H1 (cell line): ENCODE measurements around the gene LSR. TPM values are rescaled to one million over a fixed set of nuclear protein-coding genes. Genes with fewer than 3 reads are reported as not detected.

Experiments used
- CTCF ChIA-PET: fragments of 300-600 bp; sonication (Branson Sonifier 250); formaldehyde crosslinking; loops from one replicate; lab custom pipeline; 2021; ENCODE audit not compliant: partially characterized antibody; lab: Charles Lee
- POLR2A ChIA-PET: fragments of 300-600 bp; sonication (Branson Sonifier 250); formaldehyde crosslinking; loops from one replicate; lab custom pipeline; 2021; ENCODE audit warnings: inconsistent platforms; ENCODE audit not compliant: partially characterized antibody; lab: Charles Lee
- DNase-seq, 2 experiments: peaks; one replicate each; pipeline versions ENCODE4 v3.0.0 to v3.0.0-alpha.2; 2010 to 2022; ENCODE audit warnings: low spot score in 2 of 2, low read depth in 1 of 2, mixed read lengths in 1 of 2
- FAIRE-seq: peaks from 2 replicates; lab custom pipeline; 2011; peaks lifted over from hg19 to GRCh38; lab: Jason Lieb, UNC
- H2AFZ ChIP-seq: 2 replicates; pipeline ENCODE4 v1.8.1; 2012; ENCODE audit warnings: low read length, inconsistent platforms
- H2AK5ac ChIP-seq: 2 replicates; pipeline ENCODE4 v1.6.1; 2013; ENCODE audit warnings: low read depth, low read length
- H2BK120ac ChIP-seq: replicated peaks from 2 replicates; pipeline ENCODE3; 2013; ENCODE audit warnings: low read depth, low read length, inconsistent platforms
- H2BK12ac ChIP-seq: 2 replicates; pipeline ENCODE4 v1.6.1; 2013; ENCODE audit warnings: low read depth, low read length
- H2BK15ac ChIP-seq: 2 replicates; pipeline ENCODE4 v1.6.1; 2013; ENCODE audit warnings: low read length
- H2BK20ac ChIP-seq: 2 replicates; pipeline ENCODE4 v1.6.1; 2013; ENCODE audit warnings: low read length
- H2BK5ac ChIP-seq: 2 replicates; pipeline ENCODE4 v1.6.1; 2013; ENCODE audit warnings: low read depth, low read length
- H3K14ac ChIP-seq: 2 replicates; pipeline ENCODE4 v1.6.1; 2013; ENCODE audit warnings: inconsistent platforms; ENCODE audit not compliant: insufficient read length
- H3K18ac ChIP-seq: 2 replicates; pipeline ENCODE4 v1.6.1; 2013; ENCODE audit warnings: low read length; ENCODE audit errors: extremely low read depth
- H3K23ac ChIP-seq: 2 replicates; pipeline ENCODE4 v1.6.1; 2013; ENCODE audit warnings: inconsistent platforms; ENCODE audit not compliant: insufficient read length
- H3K23me2 ChIP-seq: 2 replicates; pipeline ENCODE4 v1.6.1; 2013; ENCODE audit warnings: low read depth, low read length
- H3K27ac ChIP-seq: 2 replicates; pipeline ENCODE4 v1.6.1; 2011; ENCODE audit warnings: low read depth, low read length, inconsistent platforms
- H3K27me3 ChIP-seq, 4 experiments: replicated peaks in 1 of 4; 1 replicate in 1 of 4; 2 replicates in 3 of 4; pipeline versions ENCODE4 v1.6.1 to v1.8.1; 2011 to 2013; ENCODE audit warnings: low read length in 3 of 4, mild to moderate bottlenecking in 3 of 4, inconsistent platforms in 2 of 4, mixed read lengths in 2 of 4, moderate library complexity in 1 of 4; ENCODE audit not compliant: control insufficient read depth in 3 of 4, insufficient read depth in 3 of 4; ENCODE audit errors: extremely low read depth in 1 of 4
- H3K36me3 ChIP-seq, 4 experiments: 2 replicates each; pipeline versions ENCODE4 v1.6.1 to v1.8.1; 2011 to 2013; ENCODE audit warnings: mild to moderate bottlenecking in 4 of 4, low read length in 3 of 4, moderate library complexity in 2 of 4, control low read depth in 1 of 4, inconsistent platforms in 1 of 4; ENCODE audit not compliant: insufficient read depth in 4 of 4, control insufficient read depth in 2 of 4
- H3K4ac ChIP-seq: replicated peaks from 2 replicates; pipeline ENCODE3; 2013; ENCODE audit warnings: low read length, low read depth, mixed read lengths, inconsistent platforms; ENCODE audit not compliant: insufficient read length
- H3K4me1 ChIP-seq, 4 experiments: replicated peaks in 1 of 4; 1 replicate in 1 of 4; 2 replicates in 3 of 4; pipeline versions ENCODE4 v1.6.1 to v1.8.1; 2011 to 2013; ENCODE audit warnings: low read length in 3 of 4, inconsistent platforms in 2 of 4, mixed read lengths in 1 of 4; ENCODE audit not compliant: insufficient read depth in 4 of 4, control insufficient read depth in 3 of 4
- H3K4me2 ChIP-seq, 2 experiments: 2 replicates each; pipeline versions ENCODE4 v1.6.1 to v1.8.1; 2011 to 2013; ENCODE audit warnings: low read depth in 2 of 2, low read length in 2 of 2, control low read depth in 1 of 2, inconsistent platforms in 1 of 2, mild to moderate bottlenecking in 1 of 2; ENCODE audit not compliant: insufficient read depth in 1 of 2
- H3K4me3 ChIP-seq, 4 experiments: fragments of 200-600, 300-600 bp in 1 of 4; sonication (generic), shearing (Covaris generic), sonication (Bioruptor Twin) in 1 of 4; 2 replicates each; pipeline versions ENCODE4 v1.5.1 to v1.8.1; 2011 to 2016; ENCODE audit warnings: low read length in 4 of 4, low read depth in 3 of 4, control low read depth in 2 of 4, inconsistent platforms in 2 of 4, mild to moderate bottlenecking in 2 of 4, mixed read lengths in 1 of 4, moderate library complexity in 1 of 4; ENCODE audit not compliant: insufficient read depth in 2 of 4; ENCODE audit errors: extremely low read depth in 1 of 4
- H3K56ac ChIP-seq: replicated peaks from 2 replicates; pipeline ENCODE3; 2013; ENCODE audit warnings: low read depth, mild to moderate bottlenecking, mixed read lengths, low read length, inconsistent platforms; ENCODE audit not compliant: insufficient read length
- H3K79me1 ChIP-seq: 2 replicates; pipeline ENCODE4 v1.6.1; 2013; ENCODE audit warnings: low read depth, low read length, control low read depth
- H3K79me2 ChIP-seq, 2 experiments: 2 replicates each; pipeline versions ENCODE4 v1.6.1 to v1.8.1; 2012 to 2013; ENCODE audit warnings: low read length in 2 of 2, mild to moderate bottlenecking in 2 of 2, inconsistent platforms in 1 of 2; ENCODE audit not compliant: insufficient read depth in 2 of 2, control insufficient read depth in 1 of 2
- H3K9ac ChIP-seq, 4 experiments: replicated peaks in 1 of 4; 1 replicate in 1 of 4; 2 replicates in 3 of 4; pipeline versions ENCODE4 v1.6.1 to v1.8.1; 2011 to 2013; ENCODE audit warnings: low read depth in 3 of 4, low read length in 3 of 4, control low read depth in 2 of 4, mild to moderate bottlenecking in 2 of 4, moderate library complexity in 2 of 4, inconsistent platforms in 1 of 4; ENCODE audit errors: extremely low read depth in 1 of 4
- H3K9me3 ChIP-seq, 2 experiments: 2 replicates each; pipeline versions ENCODE4 v1.6.1 to v1.8.1; 2012 to 2013; ENCODE audit warnings: mild to moderate bottlenecking in 2 of 2, moderate library complexity in 2 of 2, control low read depth in 1 of 2, inconsistent platforms in 1 of 2, low read depth in 1 of 2, low read length in 1 of 2, mixed read lengths in 1 of 2; ENCODE audit not compliant: insufficient read depth in 2 of 2
- H4K20me1 ChIP-seq, 2 experiments: replicated peaks in 1 of 2; 2 replicates each; pipeline versions ENCODE3 to v1.8.1; 2011 to 2013; ENCODE audit warnings: inconsistent platforms in 2 of 2, low read length in 2 of 2, mild to moderate bottlenecking in 1 of 2; ENCODE audit not compliant: insufficient read depth in 2 of 2, control insufficient read depth in 1 of 2
- H4K5ac ChIP-seq: 2 replicates; pipeline ENCODE4 v1.6.1; 2013; ENCODE audit warnings: low read length, low read depth, mixed read lengths, inconsistent platforms; ENCODE audit not compliant: insufficient read length
- H4K8ac ChIP-seq: 2 replicates; pipeline ENCODE4 v1.8.0; 2013; ENCODE audit warnings: mild to moderate bottlenecking, moderate library complexity, low read length, inconsistent platforms; ENCODE audit not compliant: insufficient read depth; ENCODE audit errors: extremely low read depth
- H4K91ac ChIP-seq: replicated peaks from 2 replicates; pipeline ENCODE3; 2013; ENCODE audit warnings: low read length, mixed read lengths, inconsistent platforms; ENCODE audit not compliant: insufficient read length
- CHD1 ChIP-seq: IDR thresholded peaks from 2 replicates; pipeline ENCODE4 v1.6.1; 2012; ENCODE audit warnings: low read depth, low read length, improper control_type of control experiment
- EGR1 ChIP-seq: IDR thresholded peaks from 2 replicates; pipeline ENCODE4 v1.6.1; 2011; ENCODE audit warnings: low read depth, low read length, borderline replicate concordance
- KDM5A ChIP-seq: fragments of 200-600 bp; IDR thresholded peaks from 2 replicates; pipeline ENCODE4 v1.7.1; 2012; ENCODE audit warnings: mild to moderate bottlenecking, low read length, inconsistent platforms, mixed read lengths
- NANOG ChIP-seq: IDR thresholded peaks from 2 replicates; pipeline ENCODE4 v1.6.1; 2011; ENCODE audit warnings: low read length, low read depth, mild to moderate bottlenecking, inconsistent platforms; ENCODE audit not compliant: insufficient read depth, poor library complexity, severe bottlenecking
- PHF8 ChIP-seq: fragments of 200-600 bp; sonication (generic); conservative IDR thresholded peaks from 2 replicates; pipeline ENCODE4 v1.7.1; 2012; ENCODE audit warnings: low read depth, mild to moderate bottlenecking, inconsistent platforms, low read length, moderate library complexity
- RBBP5 ChIP-seq: IDR thresholded peaks from 2 replicates; pipeline ENCODE4 v1.7.1; 2012; ENCODE audit warnings: low read depth, mild to moderate bottlenecking, inconsistent platforms, low read length, moderate library complexity, borderline replicate concordance
- WGBS, 2 experiments: shearing (Covaris generic) in 1 of 2; methylation state at CpG; one replicate each; pipeline versions ENCODE4 v1.1.6 to v1.1.7; 2013 to 2015; ENCODE audit warnings: low lambda C conversion rate in 2 of 2, mixed read lengths in 2 of 2, inconsistent platforms in 1 of 2, low coverage in 1 of 2, missing lambda C conversion rate in 1 of 2; ENCODE audit not compliant: insufficient replicate concordance in 2 of 2, insufficient coverage in 1 of 2, insufficient read length in 1 of 2; ENCODE audit errors: extremely low coverage in 1 of 2, missing lambda C conversion rate in 1 of 2; 5-methylcytosine and 5-hydroxymethylcytosine counted together
- polyA plus RNA-seq, 7 experiments: library from polyadenylated mRNA; depleted of rRNA in 3 of 7; stranded (reverse) in 5 of 7; unstranded in 2 of 7; fragments of >200 nt in 5 of 7; fragments of 200-250 nt in 2 of 7; gene quantifications; 1 replicate in 5 of 7; 2 replicates in 1 of 7; 4 replicates in 1 of 7; pipeline versions ENCODE4 v1.2.1 to v1.2.3, GENCODE V29; 2011 to 2013; ENCODE audit warnings: missing spikeins in 2 of 7, mixed read lengths in 2 of 7
- total RNA-seq: library from RNA; stranded (reverse); fragmentation: NEBNext Ultra II Directional; extraction: Animal tissue kit (Norgen Biotek cat#: 25700); gene quantifications from 2 replicates; pipeline ENCODE4 v1.2.1, GENCODE V29; 2021
- TF ChIP-seq, protein P1 (sequence below), 3 experiments: IDR thresholded peaks; 1 replicate in 2 of 3; 2 replicates in 1 of 3; pipeline versions ENCODE4 v1.5.1 to v1.6.1; 2011; ENCODE audit warnings: low read length in 3 of 3, mild to moderate bottlenecking in 3 of 3, inconsistent platforms in 2 of 3, low read depth in 1 of 3, moderate library complexity in 1 of 3; ENCODE audit not compliant: insufficient read depth in 1 of 3; ENCODE audit errors: control extremely low read depth in 1 of 3

Gene LSR
- total and polyA plus RNA-seq, 2 of the 8 experiments (the other 6 are each of a cell fraction or from before 2014, with no cell fraction given) = 159 to 186 TPM

DNA sequence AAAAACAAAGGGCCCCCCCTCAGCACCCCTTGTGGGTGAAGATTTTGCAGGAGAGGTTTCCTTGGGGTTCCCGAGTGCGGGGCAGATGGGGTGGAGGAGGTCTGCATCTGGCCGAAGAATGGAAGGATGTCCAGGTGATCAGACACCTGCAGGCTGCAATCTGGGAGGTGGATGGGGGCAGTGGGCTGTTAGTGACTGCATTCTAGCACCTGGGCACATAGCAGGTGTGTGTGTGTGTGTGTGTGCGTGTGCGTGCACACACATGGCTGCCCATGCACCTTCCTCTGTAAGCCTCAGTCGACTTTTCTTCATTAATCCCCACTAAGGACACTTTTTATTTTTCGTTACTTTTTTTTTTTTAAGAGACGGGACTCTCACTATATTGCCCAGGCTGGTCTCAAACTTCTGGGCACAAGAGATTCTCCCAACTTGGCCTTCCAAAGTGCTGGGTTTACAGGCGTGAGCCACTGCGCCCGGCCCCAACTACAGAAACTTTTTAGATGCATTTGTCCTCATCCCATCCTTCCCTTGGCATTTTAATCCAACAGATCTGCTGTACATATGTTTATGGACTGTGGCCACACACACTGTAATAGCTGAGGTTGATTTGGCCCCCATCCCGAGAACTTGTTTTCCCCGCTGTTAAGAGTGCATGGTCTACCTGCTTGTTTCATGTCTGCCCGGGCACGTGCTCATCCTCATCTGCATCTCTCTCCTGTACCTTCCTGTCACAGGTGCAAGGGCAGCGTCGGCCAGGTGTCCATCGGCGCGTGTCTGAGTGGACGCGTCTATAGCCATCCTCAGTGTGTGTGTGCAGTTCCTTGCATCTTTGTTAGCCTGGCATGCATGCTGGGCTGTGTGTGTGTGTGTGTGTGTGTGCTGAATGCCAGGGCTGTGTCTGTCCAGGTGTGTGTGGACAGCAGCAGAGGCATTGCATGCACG, 43.9 kb downstream of the LSR start:
- Histone ChIP-seq H3K9me3 (no peaks in the 10 kb centered on the region; a peak in 1 of 4 replicates), H3K4me2 (no peak overlapping the region), H2AK5ac (peak overlapping the region; percentile 71; the same call in 1 of the 2 replicates), H3K4me3 (no peak overlapping the region), H3K56ac (no peak overlapping the region), H2BK15ac (0 out of 2 replicates have a peak overlapping the region, but pooled peaks have one; percentile 46), H3K79me1 (no peaks in the 10 kb centered on the region), H3K4me1 (peaks cover 0 to 24% (median 10%) of the 10 kb centered on the region in 4 experiments; a peak in 6 of 7 replicates), H3K14ac (no peak overlapping the region), H3K79me2 (no peaks in the 10 kb centered on the region), H3K23ac (no peak overlapping the region), H2BK20ac (0 out of 2 replicates have a peak overlapping the region, but pooled peaks have one; percentile 55), H3K27ac (no peak overlapping the region), H4K20me1 (peaks cover 0 to 8% of the 10 kb centered on the region in 2 experiments), H2BK120ac (no peak overlapping the region), H2BK12ac (peak overlapping the region; percentile 90; the same call in 1 of the 2 replicates), H3K36me3 (no peaks in the 10 kb centered on the region; a peak in 1 of 8 replicates), H2AFZ (no peak overlapping the region), H4K8ac (no peak overlapping the region; the same call in 1 of the 2 replicates), H3K18ac (no peak overlapping the region), H2BK5ac (peak overlapping the region; percentile 44), H4K5ac (no peak overlapping the region), H3K27me3 (peaks cover 0 to 7% (median 0%) of the 10 kb centered on the region in 4 experiments; a peak in 2 of 7 replicates), H3K23me2 (peaks cover 12% of the 10 kb centered on the region; the same call in 1 of the 2 replicates), H4K91ac (peak overlapping the region; percentile 25), H3K4ac (peak overlapping the region; percentile 85), H3K9ac (no peak overlapping the region)
- no peak for DNase-seq
- ChIA-PET POLR2A (interaction anchor here (1.3 to 2.2 kb wide), 2 partner anchors 11 to 14 kb away, joined by 3 to 16 read pairs; partner anchors contain the start of gene HAMP), CTCF (interaction anchor here (1.2 kb wide), 1 partner anchor 22 kb away, joined by 3 read pairs; no protein-coding TSS in a partner anchor)
- 88% methylated on average over 23 of the region's 23 CpGs; no CpG with 5 or more reads in 1 of the 2 experiments for WGBS, 2 experiments
- FAIRE-seq = no peak
- TF ChIP-seq EGR1 = no peak
- TF ChIP-seq NANOG = no peak
- no peak for TF ChIP-seq KDM5A
- TF ChIP-seq PHF8 = no peak
- no peak for TF ChIP-seq RBBP5
- TF ChIP-seq, protein P1, sequence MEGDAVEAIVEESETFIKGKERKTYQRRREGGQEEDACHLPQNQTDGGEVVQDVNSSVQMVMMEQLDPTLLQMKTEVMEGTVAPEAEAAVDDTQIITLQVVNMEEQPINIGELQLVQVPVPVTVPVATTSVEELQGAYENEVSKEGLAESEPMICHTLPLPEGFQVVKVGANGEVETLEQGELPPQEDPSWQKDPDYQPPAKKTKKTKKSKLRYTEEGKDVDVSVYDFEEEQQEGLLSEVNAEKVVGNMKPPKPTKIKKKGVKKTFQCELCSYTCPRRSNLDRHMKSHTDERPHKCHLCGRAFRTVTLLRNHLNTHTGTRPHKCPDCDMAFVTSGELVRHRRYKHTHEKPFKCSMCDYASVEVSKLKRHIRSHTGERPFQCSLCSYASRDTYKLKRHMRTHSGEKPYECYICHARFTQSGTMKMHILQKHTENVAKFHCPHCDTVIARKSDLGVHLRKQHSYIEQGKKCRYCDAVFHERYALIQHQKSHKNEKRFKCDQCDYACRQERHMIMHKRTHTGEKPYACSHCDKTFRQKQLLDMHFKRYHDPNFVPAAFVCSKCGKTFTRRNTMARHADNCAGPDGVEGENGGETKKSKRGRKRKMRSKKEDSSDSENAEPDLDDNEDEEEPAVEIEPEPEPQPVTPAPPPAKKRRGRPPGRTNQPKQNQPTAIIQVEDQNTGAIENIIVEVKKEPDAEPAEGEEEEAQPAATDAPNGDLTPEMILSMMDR (IDR thresholded peaks at IDR 0.05; ENCODE audit: control extremely low read depth in 1 of 3, insufficient read depth in 1 of 3, low read depth in 1 of 3, low read length in 3 of 3) = no peak
- TF ChIP-seq CHD1 = no peak
